HG02973 (cell line): ENCODE measurements around the gene PHF21B.

ENCODE experiments used
- ATAC-seq: cut with Tn5 transposase; IDR thresholded peaks from one replicate; pipeline ENCODE4 v1.9.1; 2021; ENCODE audit warnings: moderate library complexity; ENCODE audit not compliant: unreplicated experiment

PHF21B gene

GRCh38 chr22:45019861-45020655 lies 10.3 kb upstream of the PHF21B start:
- no peak for ATAC-seq

- ATAC-seq: no peak
These were observed 4.8 kb upstream of the PHF21B start for GRCh38 chr22:45014654-45015053.

GRCh38 chr22:45013138-45013537 lies 3.3 kb upstream of the PHF21B start:
- ATAC-seq: no peak

GRCh38 chr22:45010532-45010900 lies 711 bp upstream of the PHF21B start:
- ATAC-seq: no peak

GRCh38 chr22:45008751-45009605 lies 827 bp downstream of the PHF21B start:
- no peak for ATAC-seq

- no peak for ATAC-seq
These were observed 1.6 kb downstream of the PHF21B start for GRCh38 chr22:45008186-45008681.

- ATAC-seq: no peak
These were observed 2.2 kb downstream of the PHF21B start for GRCh38 chr22:45007391-45008185.

GRCh38 chr22:45006964-45007390 lies 2.8 kb downstream of the PHF21B start:
- no peak for ATAC-seq

GRCh38 chr22:45006111-45006963 lies 3.5 kb downstream of the PHF21B start:
- ATAC-seq: no peak

- no peak for ATAC-seq
These were observed 8.2 kb downstream of the PHF21B start for GRCh38 chr22:45001653-45002052.

GRCh38 chr22:45000330-45000729 lies 9.5 kb downstream of the PHF21B start:
- no peak for ATAC-seq

GRCh38 chr22:44999687-45000086 lies 10.1 kb downstream of the PHF21B start:
- no peak for ATAC-seq

GRCh38 chr22:44999231-44999630 lies 10.6 kb downstream of the PHF21B start:
- no peak for ATAC-seq

- no peak for ATAC-seq
These were observed 11.5 kb downstream of the PHF21B start for GRCh38 chr22:44998296-44998695.

- ATAC-seq: no peak
These were observed 12.7 kb downstream of the PHF21B start for GRCh38 chr22:44997060-44997459.

GRCh38 chr22:44996648-44997047 lies 13.2 kb downstream of the PHF21B start:
- ATAC-seq: no peak

- ATAC-seq: no peak
These were observed 13.7 kb downstream of the PHF21B start for GRCh38 chr22:44996120-44996519.

- no peak for ATAC-seq
These were observed 14.1 kb downstream of the PHF21B start for GRCh38 chr22:44995715-44996114.

GRCh38 chr22:44995105-44995514 lies 14.7 kb downstream of the PHF21B start:
- no peak for ATAC-seq
